ENCODE measurements around the gene IL18BP.

GRCh38 chr11:71995726-71996291 lies 2.9 kb upstream of the IL18BP start:
- TF ChIP-seq CTCF (conservative IDR thresholded peaks at IDR 0.05): no peak
- no peak for TF ChIP-seq EZH2 (IDR thresholded peaks at IDR 0.05; ENCODE audit: low read depth)
